GM19324 (cell line): ENCODE measurements around the gene SLC2A2.
"Not testable (repeated sequence)": the region's sequence is repeated elsewhere in the genome, so short reads cannot be mapped to it uniquely, and the experiment has no call there.

ENCODE experiments used
- ATAC-seq: cut with Tn5 transposase; IDR thresholded peaks from one replicate; pipeline ENCODE4 v1.9.1; 2021; ENCODE audit warnings: mild to moderate bottlenecking, moderate library complexity; ENCODE audit not compliant: unreplicated experiment, low FRiP score

Gene SLC2A2

GRCh38 chr3:170991664-170992063 lies 34.9 kb downstream of the SLC2A2 start:
- no peak for ATAC-seq

GRCh38 chr3:170989100-170989648 lies 37.3 kb downstream of the SLC2A2 start:
- no peak for ATAC-seq

GRCh38 chr3:170988378-170988777 lies 38.1 kb downstream of the SLC2A2 start:
- ATAC-seq: no peak

GRCh38 chr3:170985304-170985703 lies 41.2 kb downstream of the SLC2A2 start:
- ATAC-seq: no peak

- ATAC-seq: peak; percentile 88
These were observed 43.8 kb downstream of the SLC2A2 start for GRCh38 chr3:170982733-170983132.

GRCh38 chr3:170980399-170980798 lies 46.1 kb downstream of the SLC2A2 start:
- ATAC-seq: no peak

GRCh38 chr3:170977949-170978745 lies 48.4 kb downstream of the SLC2A2 start:
- ATAC-seq: no peak

- ATAC-seq: no peak
These were observed 50.4 kb downstream of the SLC2A2 start for GRCh38 chr3:170976190-170976519.

- no peak for ATAC-seq
These were observed 51.0 kb downstream of the SLC2A2 start for GRCh38 chr3:170975283-170976189.

- ATAC-seq: no peak
These were observed 51.6 kb downstream of the SLC2A2 start for GRCh38 chr3:170974872-170975271.

GRCh38 chr3:170972917-170973316 lies 53.6 kb downstream of the SLC2A2 start:
- ATAC-seq: not testable (repeated sequence)

GRCh38 chr3:170967126-170967525 lies 59.4 kb downstream of the SLC2A2 start:
- no peak for ATAC-seq

GRCh38 chr3:170966495-170966894 lies 60.0 kb downstream of the SLC2A2 start:
- ATAC-seq: no peak

- ATAC-seq: no peak
These were observed 64.1 kb downstream of the SLC2A2 start for GRCh38 chr3:170962411-170962810.

GRCh38 chr3:170961616-170962400 lies 64.7 kb downstream of the SLC2A2 start:
- ATAC-seq: no peak

- no peak for ATAC-seq
These were observed 67.1 kb downstream of the SLC2A2 start for GRCh38 chr3:170959457-170959856.

- ATAC-seq: no peak
These were observed 69.9 kb downstream of the SLC2A2 start for GRCh38 chr3:170956647-170957046.

GRCh38 chr3:170953736-170954135 lies 72.8 kb downstream of the SLC2A2 start:
- no peak for ATAC-seq

GRCh38 chr3:170953229-170953628 lies 73.3 kb downstream of the SLC2A2 start:
- ATAC-seq: no peak

- no peak for ATAC-seq
These were observed 77.3 kb downstream of the SLC2A2 start for GRCh38 chr3:170949211-170949610.
